ENCODE measurements around the gene MCU.

DNA sequence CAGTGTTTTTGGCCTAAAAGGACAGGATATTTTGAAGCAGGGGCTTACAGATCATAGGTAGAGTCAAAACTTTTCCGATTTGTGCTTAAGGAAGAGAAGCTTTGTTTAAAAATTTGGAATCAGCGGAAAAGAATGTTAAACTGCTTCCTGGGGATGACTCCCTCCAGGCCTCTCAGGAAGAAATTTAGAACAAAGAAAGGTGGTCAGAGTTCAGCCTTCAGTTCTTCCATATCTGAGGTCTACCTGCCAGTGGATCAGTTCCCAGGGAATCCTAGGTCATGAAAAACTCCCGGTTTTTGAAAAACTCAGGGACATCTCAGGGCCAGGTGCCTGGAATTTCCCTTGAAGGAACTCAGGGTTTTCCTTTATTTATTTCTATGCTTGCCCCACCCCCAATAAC lies 100.3 kb downstream of the MCU start:
- TF ChIP-seq POLR2A (IDR thresholded peaks at IDR 0.05; ENCODE audit: low read length) (no peak), GATA1 (IDR thresholded peaks at IDR 0.05; ENCODE audit: low read depth, low read length) (no peak)
